Tibial nerve (tissue), 4 donors: ENCODE measurements around the gene TNFSF13.

Source experiments
- CTCF ChIP-seq, 5 experiments: fragments of 200-600 bp in 3 of 5; fragments of 450-650 bp in 2 of 5; sonication (generic) in 3 of 5; IDR thresholded peaks; one replicate each; pipeline ENCODE4 v1.5.1; 2016 to 2019; ENCODE audit warnings: antibody characterized with exemption in 5 of 5, mild to moderate bottlenecking in 3 of 5, moderate library complexity in 2 of 5
- EP300 ChIP-seq, 2 donors: sonication (generic); formaldehyde crosslinking; IDR thresholded peaks; one replicate each; pipeline ENCODE4 v1.6.1; 2017; ENCODE audit warnings: antibody characterized with exemption in 2 of 2, mild to moderate bottlenecking in 1 of 2
- POLR2A ChIP-seq, 2 donors: fragments of 450-650 bp; IDR thresholded peaks; one replicate each; pipeline ENCODE4 v1.6.1; 2017; ENCODE audit warnings: antibody characterized with exemption in 2 of 2, mild to moderate bottlenecking in 2 of 2, moderate library complexity in 2 of 2

DNA sequence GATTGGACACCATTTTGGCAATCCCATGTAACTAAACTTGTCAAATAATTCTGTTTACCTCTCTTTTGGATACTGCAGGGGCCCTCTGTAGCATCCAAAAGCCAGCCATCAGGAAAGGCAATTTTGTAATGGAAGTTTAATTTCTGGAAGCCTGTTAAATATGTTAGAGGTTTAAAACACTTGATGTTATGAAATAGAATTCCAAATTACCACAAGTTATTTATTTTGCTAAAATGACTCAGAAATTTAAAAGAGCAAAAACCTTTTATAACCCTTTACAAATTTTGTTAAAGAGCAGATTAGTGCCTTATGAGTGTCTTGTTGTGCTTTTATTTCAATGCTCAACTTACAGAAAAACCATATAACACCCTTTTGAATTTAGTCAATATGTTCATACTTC, 29.7 kb upstream of the TNFSF13 start:
- TF ChIP-seq CTCF (IDR thresholded peaks at IDR 0.05) (no peak), EP300 (IDR thresholded peaks at IDR 0.05) (no peak), POLR2A (IDR thresholded peaks at IDR 0.05) (no peak)
